Measurements from ENCODE around the gene NFATC2IP. TPM values are rescaled to one million over a fixed set of nuclear protein-coding genes. Genes with fewer than 3 reads are reported as not detected.

Gene NFATC2IP
- total and polyA plus RNA-seq, 10 of the 15 experiments (the other 5 are each of a cell fraction or from before 2014, with no cell fraction given): 12.2 to 93.9 (median 46.9) TPM

- WGBS (ENCODE audit: insufficient coverage, insufficient replicate concordance, low lambda C conversion rate, missing lambda C conversion rate): 50% methylated on average over 8 of the region's 14 CpGs
- POLR2A ChIA-PET: no interaction called here
- Histone ChIP-seq H3K4me2 (ENCODE audit: control insufficient read depth, insufficient read depth) (no peak overlapping the region), H3K79me2 (ENCODE audit: control insufficient read depth, insufficient read depth, low read length) (no peaks in the 10 kb centered on the region), H2AFZ (ENCODE audit: control insufficient read depth, low read depth, low read length) (no peak overlapping the region), H3K4me3 (no peak overlapping the region), H3K27me3 (replicated peaks in 1 of 2; ENCODE audit: control insufficient read depth in 2 of 2, insufficient read depth in 2 of 2, low read length in 1 of 2) (no peaks in the 10 kb centered on the region), H3K9ac (ENCODE audit: control insufficient read depth, insufficient read depth, low read length) (no peak overlapping the region), H4K20me1 (ENCODE audit: control insufficient read depth, insufficient read depth) (no peaks in the 10 kb centered on the region), H3K27ac (ENCODE audit: control insufficient read depth, insufficient read depth) (no peak overlapping the region), H3K36me3 (ENCODE audit: control insufficient read depth in 2 of 2, insufficient read depth in 2 of 2, low read length in 1 of 2) (no peaks in the 10 kb centered on the region), H3K4me1 (ENCODE audit: control insufficient read depth, insufficient read depth, low read length) (no peaks in the 10 kb centered on the region), H3K9me3 (replicated peaks; ENCODE audit: control insufficient read depth, insufficient read depth, low read length) (no peaks in the 10 kb centered on the region)
- DNase-seq (ENCODE audit: low read depth, low spot score) (no peak), ATAC-seq (no peak), FAIRE-seq (no peak)
- in situ Hi-C loops (cut with MboI): no loop called here
- RAD21 ChIA-PET (ENCODE audit: unreplicated experiment): no interaction called here
- CTCF ChIA-PET: interaction anchor here (1.3 kb wide), 2 partner anchors 20 to 35 kb away, joined by 5 read pairs; partner anchors contain the start of gene SPNS1
- BruUV-seq (replicated peaks): no TSS peak
- TF ChIP-seq ZNF24 (IDR thresholded peaks at IDR 0.05) (no peak), ZBTB40 (IDR thresholded peaks at IDR 0.05; ENCODE audit: borderline replicate concordance) (no peak), PAX8 (IDR thresholded peaks at IDR 0.05) (no peak)
- intact Hi-C loops (cut with micrococcal nuclease; ENCODE audit: unreplicated experiment): no loop called here
- SMC1A ChIA-PET (ENCODE audit: uncharacterized antibody, unreplicated experiment): no interaction called here
Measured at GRCh38 chr16:29009050-29009837, 58.5 kb downstream of the NFATC2IP start.
